Measurements from ENCODE around the gene RAB27A.

DNA sequence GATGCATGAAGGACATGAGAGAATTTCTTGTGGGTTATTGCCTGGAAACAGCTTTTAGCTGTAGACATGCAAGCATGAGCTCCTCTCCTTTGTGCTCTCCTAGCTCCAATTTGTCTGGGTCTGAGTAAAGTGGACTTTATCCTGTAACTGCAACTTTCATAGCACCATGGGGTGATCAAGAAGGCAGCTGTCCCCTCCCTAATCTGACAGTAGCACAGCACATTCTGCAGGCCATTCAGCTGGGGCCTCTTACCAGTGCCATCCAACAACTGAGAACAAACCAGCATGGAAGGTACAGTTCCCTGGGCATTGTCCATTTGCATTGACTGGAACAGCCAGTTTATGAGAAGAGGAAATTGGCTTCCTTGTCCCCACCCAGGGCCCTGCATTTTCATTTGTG lies 7.7 kb upstream of the RAB27A start:
- TF ChIP-seq, protein P1, sequence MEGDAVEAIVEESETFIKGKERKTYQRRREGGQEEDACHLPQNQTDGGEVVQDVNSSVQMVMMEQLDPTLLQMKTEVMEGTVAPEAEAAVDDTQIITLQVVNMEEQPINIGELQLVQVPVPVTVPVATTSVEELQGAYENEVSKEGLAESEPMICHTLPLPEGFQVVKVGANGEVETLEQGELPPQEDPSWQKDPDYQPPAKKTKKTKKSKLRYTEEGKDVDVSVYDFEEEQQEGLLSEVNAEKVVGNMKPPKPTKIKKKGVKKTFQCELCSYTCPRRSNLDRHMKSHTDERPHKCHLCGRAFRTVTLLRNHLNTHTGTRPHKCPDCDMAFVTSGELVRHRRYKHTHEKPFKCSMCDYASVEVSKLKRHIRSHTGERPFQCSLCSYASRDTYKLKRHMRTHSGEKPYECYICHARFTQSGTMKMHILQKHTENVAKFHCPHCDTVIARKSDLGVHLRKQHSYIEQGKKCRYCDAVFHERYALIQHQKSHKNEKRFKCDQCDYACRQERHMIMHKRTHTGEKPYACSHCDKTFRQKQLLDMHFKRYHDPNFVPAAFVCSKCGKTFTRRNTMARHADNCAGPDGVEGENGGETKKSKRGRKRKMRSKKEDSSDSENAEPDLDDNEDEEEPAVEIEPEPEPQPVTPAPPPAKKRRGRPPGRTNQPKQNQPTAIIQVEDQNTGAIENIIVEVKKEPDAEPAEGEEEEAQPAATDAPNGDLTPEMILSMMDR (IDR thresholded peaks at IDR 0.05): no peak
- TF ChIP-seq POLR2AphosphoS5 (IDR thresholded peaks at IDR 0.05) (no peak), POLR2A (IDR thresholded peaks at IDR 0.05) (no peak)

Measured in prostate gland (tissue), 2 donors.